Tibial nerve (tissue), 4 donors: ENCODE data around the gene PELO.

ENCODE experiments used
- CTCF ChIP-seq, 5 experiments: fragments of 200-600 bp in 3 of 5; fragments of 450-650 bp in 2 of 5; sonication (generic) in 3 of 5; IDR thresholded peaks; one replicate each; pipeline ENCODE4 v1.5.1; 2016 to 2019; ENCODE audit warnings: antibody characterized with exemption in 5 of 5, mild to moderate bottlenecking in 3 of 5, moderate library complexity in 2 of 5
- EP300 ChIP-seq, 2 donors: sonication (generic); formaldehyde crosslinking; IDR thresholded peaks; one replicate each; pipeline ENCODE4 v1.6.1; 2017; ENCODE audit warnings: antibody characterized with exemption in 2 of 2, mild to moderate bottlenecking in 1 of 2
- POLR2A ChIP-seq, 2 donors: fragments of 450-650 bp; IDR thresholded peaks; one replicate each; pipeline ENCODE4 v1.6.1; 2017; ENCODE audit warnings: antibody characterized with exemption in 2 of 2, mild to moderate bottlenecking in 2 of 2, moderate library complexity in 2 of 2

- TF ChIP-seq CTCF (IDR thresholded peaks at IDR 0.05) (no peak), POLR2A (IDR thresholded peaks at IDR 0.05) (no peak), EP300 (IDR thresholded peaks at IDR 0.05) (no peak)
Observed at GRCh38 chr5:52802974-52803336, 15.2 kb downstream of the PELO start.
